Suppressor macrophage treated with lipopolysaccharide for 4 hours (primary cell): ENCODE results near the gene COL5A1.

ENCODE experiments used
- DNase-seq: peaks from one replicate; pipeline ENCODE4 v3.0.0-alpha.2; 2020

Gene COL5A1

DNA sequence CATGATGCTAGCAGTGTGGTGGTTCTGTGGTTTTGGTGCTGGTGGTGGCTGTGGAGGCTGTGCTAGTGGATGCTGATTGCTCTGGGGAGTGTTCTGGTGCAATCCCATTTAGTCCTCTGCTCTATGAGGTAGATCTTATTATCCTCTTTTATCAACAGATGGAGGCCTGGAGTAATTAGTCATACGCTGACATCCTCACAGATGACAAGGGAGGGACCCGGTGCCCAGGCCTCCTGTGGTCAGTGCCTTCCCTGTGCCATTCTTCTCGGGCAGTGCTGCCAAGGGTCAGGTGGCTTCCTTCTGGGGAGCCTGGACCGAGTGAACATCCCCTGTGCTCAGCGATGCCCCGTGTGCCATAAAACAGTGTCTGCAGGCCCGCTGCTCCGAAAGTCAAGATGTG, 74.5 kb downstream of the COL5A1 start:
- no peak for DNase-seq

DNA sequence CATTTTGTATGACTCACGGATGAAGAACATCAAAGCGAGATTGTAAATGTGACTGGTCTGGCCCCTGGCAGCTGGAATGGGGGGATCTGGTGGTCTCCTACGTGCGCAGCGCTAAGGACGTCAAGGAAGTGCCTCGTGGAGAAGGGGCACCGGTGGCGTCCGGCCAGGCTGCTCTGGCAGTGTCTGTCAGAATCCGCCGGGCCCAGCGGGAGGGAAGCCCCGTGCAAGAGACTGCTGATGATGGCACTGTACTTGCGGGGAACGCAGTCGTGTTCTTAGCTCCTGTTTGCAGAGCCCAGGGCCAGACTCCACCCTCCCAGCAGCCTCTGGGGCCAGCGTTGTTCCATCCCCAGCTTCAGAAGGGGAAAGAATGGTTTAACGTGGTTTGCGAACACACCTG, 75.5 kb downstream of the COL5A1 start:
- no peak for DNase-seq

DNA sequence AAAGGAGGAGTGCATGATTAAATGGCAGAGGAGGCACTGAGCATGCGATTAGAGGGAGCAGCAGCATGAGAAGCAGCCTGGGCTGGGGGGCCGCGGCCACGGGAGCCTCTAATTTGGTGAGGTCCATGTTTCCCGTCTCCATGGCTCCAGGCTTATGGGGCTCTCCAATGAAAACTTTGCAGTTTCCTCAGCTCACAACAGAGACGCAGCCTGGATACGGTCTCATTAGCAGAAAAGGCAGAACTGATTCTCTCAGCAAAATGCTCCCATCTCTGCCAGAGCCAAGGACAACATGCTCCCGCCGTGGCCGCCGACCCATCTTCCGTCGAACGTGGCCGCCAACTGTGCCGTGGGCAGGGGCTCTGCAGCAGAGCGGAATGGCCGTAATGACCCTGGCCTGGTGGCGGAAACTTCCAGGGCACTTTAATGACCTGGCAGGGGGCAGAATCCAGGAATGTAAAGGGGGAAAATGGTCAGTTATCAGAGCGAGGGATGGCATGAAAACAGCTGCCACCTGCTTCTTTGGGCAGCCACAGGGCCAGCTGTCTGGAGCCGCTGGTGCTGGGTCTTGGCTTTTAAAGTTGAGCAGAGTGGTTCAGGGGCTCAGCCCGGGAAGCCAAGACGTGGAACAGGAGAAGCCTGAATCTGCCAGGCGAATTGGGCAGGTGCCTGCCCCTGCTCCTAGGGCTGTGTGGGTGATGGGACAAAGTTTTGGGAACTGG, 76.5 kb downstream of the COL5A1 start:
- no peak for DNase-seq

GRCh38 chr9:134719331-134719730, 77.7 kb downstream of the COL5A1 start:
- DNase-seq: no peak

GRCh38 chr9:134720136-134720753, 78.6 kb downstream of the COL5A1 start:
- no peak for DNase-seq

GRCh38 chr9:134720796-134721195, 79.2 kb downstream of the COL5A1 start:
- DNase-seq: no peak

DNA sequence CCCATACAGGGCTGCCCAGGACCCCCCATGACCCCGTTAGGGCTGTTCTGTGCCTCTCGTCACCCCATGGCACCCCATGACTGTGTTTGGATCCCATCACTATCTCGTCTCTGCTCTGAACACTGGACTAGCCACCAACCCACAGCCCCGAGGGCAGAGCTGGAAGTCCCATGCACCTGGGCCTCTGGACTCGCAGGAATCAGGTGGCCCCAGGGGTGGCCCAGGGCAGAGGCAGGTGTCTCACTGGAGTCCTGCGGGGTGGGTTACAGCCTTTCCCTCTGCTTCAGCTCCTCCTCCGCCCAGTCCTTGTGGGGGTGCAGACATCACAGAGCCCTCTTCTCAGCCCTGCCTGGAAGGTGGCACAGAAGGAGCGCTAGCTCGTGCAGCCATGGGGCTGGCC, 79.7 kb downstream of the COL5A1 start:
- DNase-seq: no peak

GRCh38 chr9:134722120-134722701, 80.6 kb downstream of the COL5A1 start:
- DNase-seq: no peak

- no peak for DNase-seq
These were observed 81.4 kb downstream of the COL5A1 start for GRCh38 chr9:134723037-134723436.

- no peak for DNase-seq
These were observed 82.0 kb downstream of the COL5A1 start for GRCh38 chr9:134723491-134724190.

DNA sequence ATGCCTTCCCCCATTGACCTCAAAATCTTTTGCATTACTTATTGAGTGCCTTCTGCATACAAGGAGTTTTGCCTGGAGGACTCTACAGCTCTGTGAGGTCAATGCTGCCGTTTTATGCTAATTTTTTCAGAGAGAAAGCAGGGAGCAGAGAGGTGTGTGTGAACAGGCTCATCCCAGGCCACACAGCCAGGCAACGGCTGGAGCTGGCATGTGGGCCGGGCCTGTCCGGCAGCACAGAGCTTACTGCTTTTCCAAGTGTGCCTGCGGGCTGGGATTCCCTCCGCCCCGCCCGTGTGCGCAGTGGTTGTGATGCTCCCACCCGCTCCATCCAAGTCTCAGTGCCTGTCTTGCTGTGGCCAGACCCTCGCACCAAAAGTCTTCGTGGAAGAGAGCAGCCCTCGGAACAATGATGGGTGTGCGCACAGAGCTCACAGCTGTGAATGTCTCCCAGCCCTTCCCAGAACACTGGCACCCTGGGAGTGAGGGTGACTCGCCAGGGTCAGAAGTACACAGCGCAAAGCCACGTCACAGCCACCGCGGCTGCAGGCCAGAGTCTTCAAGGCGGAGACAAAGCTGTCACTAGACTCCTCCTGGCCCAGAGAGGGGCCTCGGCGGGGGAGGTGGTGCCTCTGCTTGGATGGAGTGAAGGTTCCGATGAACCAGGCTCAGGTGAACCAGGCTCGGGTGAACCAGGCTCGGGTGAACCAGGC, 82.8 kb downstream of the COL5A1 start:
- DNase-seq: no peak

DNA sequence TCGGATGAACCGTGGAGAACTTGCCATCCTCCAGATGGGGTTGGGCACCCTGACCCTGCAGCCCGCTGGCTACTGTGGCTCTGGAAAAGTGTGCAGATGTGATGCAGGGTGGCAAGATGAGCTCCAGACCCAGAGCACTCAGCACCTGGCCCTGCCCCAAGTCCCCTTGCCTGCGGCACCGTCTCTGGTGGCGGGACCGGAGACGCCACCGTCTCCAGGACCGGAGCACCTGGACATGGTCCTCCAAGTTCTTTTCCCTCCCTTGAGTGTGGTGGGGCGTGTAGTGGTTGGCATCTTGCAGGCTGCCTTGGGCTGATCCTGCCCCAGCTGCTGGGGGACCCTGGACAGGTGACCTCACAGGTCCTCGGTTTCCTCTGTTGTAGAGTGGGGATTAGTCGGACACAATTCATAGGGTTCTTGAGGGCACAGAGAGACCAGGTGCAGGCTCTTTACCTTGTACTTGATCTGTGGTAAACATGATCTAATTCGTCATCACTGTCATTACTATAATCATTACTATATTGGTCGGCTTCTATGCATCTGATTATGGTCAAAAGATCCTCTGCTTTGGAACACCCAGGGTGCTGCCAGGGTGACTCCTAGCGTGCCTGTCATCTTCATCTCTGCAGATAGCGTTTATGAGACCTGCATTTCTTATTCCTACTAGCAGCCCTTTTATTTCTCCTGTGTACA, 83.5 kb downstream of the COL5A1 start:
- DNase-seq: no peak

DNA sequence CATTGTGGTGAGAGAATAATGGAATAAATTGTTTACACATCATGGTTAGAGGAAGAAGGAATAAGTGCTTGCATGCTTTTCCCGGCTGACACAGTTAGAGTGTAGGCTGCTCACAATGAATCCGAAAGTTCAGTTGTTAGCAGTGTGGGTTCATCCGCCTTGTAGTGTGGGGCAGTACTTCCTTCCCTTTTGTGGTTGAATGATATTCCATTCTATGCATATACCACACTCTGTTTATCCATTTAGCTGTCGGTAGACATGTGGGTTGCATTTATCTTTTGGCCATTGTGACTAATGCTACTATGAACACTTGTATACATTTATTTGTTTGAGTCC, 84.0 kb downstream of the COL5A1 start:
- peak; percentile 84 for DNase-seq

- DNase-seq: no peak
These were observed 84.6 kb downstream of the COL5A1 start for GRCh38 chr9:134726026-134726721.

DNA sequence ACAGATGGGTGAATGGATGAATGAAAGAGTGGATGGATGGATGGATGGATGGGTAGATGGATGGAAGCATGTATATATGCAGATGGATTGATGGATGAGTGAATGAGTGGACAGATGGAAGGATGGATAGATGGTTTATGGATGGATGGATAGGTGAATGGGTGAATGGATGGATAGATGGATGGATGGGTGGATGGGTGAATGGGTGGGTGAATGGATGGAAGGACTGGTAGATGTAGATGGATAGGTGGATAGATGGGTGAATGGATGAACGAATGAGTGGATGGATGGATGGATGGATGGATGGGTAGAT, 85.1 kb downstream of the COL5A1 start:
- DNase-seq: no peak

- DNase-seq: no peak
These were observed 86.6 kb downstream of the COL5A1 start for GRCh38 chr9:134728021-134728795.

DNA sequence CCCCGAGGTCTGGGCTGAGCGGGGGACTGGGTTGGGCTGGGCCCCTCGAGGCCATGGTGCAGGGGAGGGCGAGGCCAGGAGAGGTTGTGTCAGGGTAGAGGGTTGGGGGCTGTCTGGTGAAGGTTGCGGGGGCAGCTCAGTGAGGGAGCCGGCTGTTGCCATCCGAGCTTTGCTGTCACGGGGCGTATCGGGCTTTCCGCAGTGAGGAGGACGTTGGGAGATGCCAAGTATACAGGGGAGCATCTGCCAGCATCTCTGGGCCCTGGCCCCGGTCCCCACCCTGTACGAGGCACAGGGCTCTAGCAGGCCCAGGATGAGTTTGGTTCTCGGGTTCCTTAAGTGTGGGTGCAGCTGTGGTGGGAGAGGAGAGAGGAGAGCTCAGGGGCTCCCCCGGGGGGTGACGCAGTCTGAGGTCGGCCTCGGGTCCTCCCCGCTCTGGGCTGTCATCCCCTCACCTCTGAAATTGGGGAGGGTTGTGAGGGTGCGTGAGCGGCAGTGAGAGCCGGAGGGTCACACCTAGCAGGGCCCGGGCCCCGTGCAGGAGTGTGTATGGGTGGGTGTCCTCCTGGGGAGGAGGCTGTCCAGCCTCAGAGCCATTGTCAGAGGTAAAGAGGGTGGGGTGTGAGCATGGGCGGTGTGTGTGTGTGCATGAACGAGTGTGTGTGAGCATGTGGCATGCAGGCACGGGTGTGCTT, 87.3 kb downstream of the COL5A1 start:
- DNase-seq: no peak

DNA sequence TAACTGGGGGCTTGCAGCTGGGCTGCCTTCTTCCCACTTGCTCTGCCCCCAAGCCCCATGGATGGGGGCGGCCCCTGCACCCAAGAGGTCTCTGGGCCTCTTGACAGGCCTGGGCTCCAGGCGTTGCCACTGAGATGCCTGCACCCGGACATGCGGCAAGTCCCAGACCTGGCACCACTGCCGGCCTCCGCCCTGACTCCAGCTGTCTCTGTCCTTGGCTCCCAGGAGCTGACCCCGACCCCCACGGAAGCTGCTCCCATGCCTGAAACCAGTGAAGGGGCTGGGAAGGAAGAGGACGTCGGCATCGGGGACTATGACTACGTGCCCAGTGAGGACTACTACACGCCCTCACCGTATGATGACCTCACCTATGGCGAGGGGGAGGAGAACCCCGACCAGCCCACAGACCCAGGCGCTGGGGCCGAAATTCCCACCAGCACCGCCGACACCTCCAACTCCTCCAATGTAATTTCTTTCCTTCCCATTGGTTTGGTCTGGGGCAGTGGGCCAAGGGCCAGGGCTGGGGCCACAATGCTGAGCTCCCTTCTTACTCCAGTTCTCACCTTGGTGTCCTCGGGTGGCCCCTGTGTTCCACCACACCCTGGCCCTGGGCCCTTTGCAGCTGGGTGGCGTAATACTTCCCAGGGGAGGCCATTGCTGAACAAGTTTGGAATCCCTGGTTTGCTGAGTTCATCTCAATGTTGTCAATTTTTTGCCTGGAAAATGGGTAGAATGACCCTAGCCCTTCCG, 88.6 kb downstream of the COL5A1 start:
- no peak for DNase-seq

DNA sequence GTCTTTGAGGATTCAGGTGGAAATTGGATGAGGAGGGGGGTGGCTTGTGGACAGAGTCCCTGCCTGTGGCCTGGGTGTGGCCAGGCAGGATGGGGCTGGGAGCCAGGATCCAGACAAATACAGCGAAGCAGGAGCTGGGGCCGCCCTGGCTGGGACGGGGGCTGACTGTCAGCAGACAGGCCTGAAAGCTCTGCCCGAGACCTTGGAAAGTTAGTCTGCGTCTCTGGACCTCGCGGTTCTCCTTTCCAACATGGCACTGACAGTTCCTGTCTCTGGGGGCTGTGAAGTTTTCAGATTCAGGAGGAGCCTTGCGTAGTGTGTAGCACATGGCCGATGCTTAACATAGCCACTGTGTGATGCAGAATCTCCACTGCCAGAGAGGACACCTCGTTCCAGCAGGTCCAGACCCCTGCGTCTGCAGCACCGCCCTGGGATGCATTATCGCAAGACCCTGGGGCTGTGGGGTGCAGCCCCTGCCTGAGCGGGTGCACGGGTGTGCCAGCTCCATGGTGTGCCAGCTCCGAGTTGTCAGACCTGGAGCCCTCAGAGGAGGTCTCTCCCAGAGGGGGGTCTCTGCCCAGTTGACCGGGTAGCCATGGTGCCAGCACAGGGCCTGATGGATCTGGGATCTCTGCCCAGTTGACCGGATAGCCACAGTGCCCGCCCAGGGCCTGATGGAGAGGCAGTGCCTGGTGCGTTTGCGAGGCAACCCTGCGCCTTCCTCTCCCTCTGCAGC, 89.3 kb downstream of the COL5A1 start:
- no peak for DNase-seq
